Retinal pigment epithelial cell (primary cell): ENCODE results near the gene CCR9.

Experiments
- DNase-seq: peaks from one replicate; pipeline ENCODE4 v3.0.0-alpha.2; 2010; ENCODE audit warnings: low read depth
- H3K4me3 ChIP-seq: 2 replicates; pipeline ENCODE4 v1.5.1; 2011; ENCODE audit warnings: mild to moderate bottlenecking, low read length, control low read depth, moderate library complexity
- TF ChIP-seq, protein P1 (sequence below): conservative IDR thresholded peaks from 2 replicates; pipeline ENCODE4 v1.5.1; 2011; ENCODE audit warnings: low read depth, low read length, control low read depth, inconsistent platforms

Gene CCR9

DNA sequence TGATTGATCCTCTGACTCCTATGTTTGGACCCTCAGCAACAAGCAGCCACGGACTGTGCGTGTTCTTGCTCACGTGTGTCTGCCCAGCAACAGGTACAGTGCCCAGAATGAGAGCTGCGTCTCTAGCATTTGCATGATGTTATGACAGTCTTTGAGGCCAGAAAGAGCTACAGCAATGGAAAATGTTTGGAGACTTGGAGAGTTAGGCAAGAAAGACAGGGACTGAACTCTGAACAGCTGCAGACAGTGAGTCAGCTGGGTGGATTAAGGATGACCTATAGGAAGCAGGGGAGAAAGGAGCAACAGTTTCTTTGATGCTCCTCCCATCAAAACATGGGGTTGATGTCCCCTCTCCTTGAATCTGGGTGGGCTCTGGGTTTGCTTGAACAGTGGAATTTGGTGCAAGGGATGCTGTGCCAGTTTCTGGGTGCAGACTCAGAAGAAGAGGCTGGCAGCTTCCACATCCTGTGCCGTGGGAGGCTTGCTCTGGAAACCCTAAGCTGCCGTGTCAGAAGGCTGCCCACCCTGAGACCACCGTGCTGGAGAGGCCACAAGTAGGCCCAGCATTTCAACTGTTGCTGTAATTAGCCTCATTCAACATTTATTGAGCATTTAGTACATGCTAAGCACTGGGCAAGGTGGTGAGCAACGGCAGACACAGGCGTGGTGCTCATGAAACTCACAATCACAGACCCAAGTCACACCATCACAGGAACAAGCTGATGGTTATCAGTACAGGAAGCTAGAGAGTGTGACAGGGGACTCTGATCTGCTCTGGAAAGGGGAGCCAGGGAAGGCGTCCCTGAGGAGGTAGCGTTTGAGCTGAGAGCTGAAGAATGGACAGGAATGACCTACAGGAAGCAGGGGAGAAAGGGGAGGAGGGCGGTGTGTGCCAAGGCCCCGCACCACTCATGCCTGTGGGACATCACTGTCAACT lies 21.7 kb downstream of the CCR9 start:
- H3K4me3 ChIP-seq = no peak overlapping the region
- DNase-seq = no peak
- TF ChIP-seq, protein P1, sequence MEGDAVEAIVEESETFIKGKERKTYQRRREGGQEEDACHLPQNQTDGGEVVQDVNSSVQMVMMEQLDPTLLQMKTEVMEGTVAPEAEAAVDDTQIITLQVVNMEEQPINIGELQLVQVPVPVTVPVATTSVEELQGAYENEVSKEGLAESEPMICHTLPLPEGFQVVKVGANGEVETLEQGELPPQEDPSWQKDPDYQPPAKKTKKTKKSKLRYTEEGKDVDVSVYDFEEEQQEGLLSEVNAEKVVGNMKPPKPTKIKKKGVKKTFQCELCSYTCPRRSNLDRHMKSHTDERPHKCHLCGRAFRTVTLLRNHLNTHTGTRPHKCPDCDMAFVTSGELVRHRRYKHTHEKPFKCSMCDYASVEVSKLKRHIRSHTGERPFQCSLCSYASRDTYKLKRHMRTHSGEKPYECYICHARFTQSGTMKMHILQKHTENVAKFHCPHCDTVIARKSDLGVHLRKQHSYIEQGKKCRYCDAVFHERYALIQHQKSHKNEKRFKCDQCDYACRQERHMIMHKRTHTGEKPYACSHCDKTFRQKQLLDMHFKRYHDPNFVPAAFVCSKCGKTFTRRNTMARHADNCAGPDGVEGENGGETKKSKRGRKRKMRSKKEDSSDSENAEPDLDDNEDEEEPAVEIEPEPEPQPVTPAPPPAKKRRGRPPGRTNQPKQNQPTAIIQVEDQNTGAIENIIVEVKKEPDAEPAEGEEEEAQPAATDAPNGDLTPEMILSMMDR = no peak

DNA sequence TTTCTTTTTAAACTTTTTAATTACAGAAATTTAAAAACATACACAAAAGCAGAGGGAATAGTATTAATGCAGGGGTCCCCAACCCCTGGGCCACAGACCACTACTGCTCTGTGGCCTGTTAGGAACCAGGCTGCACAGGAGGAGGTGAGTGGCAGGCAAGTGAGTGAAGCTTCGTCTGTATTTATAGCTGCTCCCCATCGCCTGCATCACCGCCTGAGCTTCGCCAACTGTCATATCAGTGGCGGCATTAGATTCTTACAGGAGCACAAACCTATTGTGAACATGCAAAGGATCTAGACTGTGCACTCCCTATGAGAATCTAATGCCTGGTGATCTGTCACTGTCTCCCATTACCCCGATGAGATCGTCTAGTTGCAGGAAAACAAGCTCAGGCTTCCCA lies 22.4 kb downstream of the CCR9 start:
- DNase-seq = no peak
- TF ChIP-seq, protein P1 = no peak

DNA sequence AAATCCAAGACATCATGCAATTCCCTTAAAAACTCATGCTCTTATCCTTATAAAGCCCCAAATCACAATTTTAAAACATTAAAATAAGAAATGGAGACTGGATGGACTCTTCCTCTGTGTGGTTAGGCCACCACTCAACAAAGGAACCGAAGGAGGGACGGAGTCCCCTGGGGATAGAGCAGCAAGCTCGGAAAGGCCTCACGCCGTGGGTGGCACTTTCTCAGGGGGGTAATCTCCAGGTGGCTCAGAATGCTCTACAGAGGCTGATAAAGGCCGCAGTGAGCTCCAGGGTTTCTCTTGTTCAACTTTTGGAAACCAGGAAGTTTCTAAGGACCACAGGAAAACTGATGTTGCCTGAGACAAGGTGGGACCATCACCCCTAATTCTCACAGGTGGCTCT lies 23.2 kb downstream of the CCR9 start:
- TF ChIP-seq, protein P1 = no peak
- DNase-seq = no peak
- no peak overlapping the region for H3K4me3 ChIP-seq

More for the DNA sequence above, 22.4 kb downstream of the CCR9 start:
- H3K4me3 ChIP-seq = no peak overlapping the region

DNA sequence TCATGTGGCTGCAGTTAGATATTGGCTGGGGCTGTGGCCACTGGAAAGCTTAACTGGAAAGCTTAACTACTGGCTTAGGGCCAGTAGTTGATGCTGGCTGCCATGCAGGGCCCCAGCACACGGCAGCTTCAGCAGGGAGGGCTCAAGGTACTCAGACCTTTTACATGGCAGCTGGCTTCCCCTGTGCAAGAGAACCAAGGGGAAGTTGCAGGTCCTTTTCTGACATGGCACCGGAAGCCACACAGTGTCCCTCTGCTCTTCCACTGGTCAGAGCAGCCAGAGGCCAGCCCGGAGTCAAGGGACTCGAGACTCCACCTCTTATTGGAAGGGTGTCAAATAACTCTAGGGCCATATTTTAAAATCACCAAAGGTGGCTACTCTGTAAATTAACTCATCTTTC lies 24.5 kb downstream of the CCR9 start:
- TF ChIP-seq, protein P1 = no peak
- DNase-seq = no peak
- no peak overlapping the region for H3K4me3 ChIP-seq

DNA sequence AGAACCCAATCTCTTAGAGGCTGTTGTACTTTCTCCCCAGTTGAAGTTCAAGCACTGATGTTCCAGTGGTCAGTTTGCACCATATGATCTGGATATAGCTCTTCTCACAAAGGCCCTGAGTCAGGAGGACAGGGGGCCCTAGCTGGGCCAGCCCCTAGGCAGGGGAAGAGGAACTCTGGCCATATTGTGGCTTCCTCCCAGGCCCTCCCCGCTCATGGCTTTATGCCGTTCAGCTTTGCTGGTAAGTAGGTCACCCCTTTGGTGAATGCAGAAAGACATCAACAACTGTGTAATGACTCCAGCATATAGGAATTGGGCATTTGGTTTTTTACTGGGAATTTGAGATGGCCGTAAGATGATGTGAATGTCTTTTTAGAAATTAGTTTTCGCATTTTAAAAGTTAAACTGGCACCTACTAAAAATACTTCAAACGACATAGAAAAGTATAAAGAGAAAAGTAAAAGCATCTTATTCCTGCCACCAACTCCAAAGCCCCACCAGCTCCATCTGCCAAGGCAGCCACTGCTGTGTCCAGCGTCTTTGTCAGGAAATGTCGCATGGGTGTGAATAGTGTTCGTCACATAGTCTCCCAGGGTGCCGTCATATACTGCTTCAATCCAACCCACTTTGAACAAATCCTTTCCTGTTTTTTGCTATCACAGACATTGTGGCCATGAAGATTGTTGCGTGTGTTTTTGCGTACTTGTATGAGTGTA lies 25.3 kb downstream of the CCR9 start:
- TF ChIP-seq, protein P1 = no peak

DNA sequence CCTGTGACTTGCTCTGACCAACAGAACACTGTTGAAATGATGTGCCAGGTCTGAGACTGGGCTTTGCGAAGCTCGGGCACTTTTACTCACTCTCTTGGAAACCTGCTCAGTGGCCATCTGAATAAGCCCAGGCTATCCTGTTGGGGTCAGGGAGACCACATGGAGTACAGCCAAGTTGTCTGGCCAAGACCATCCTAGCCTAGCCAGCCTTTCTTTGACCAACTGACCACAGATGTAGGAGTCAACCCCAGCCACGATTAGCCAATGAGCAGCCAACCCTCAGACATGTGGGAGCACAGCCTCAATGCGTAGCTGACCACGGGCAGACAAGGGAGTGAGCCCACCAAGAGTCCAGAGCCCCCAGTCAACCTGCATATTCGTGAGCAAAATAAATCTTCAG lies 26.1 kb downstream of the CCR9 start:
- TF ChIP-seq, protein P1 = no peak
- no peak overlapping the region for H3K4me3 ChIP-seq
- no peak for DNase-seq

More for the DNA sequence above, 25.3 kb downstream of the CCR9 start:
- no peak for DNase-seq
- H3K4me3 ChIP-seq = no peak overlapping the region
